SU-DHL-6 (cell line): ENCODE data around the gene RUBCNL.

ENCODE experiments used
- H2AFZ ChIP-seq: fragments of 200-600 bp; sonication (generic); 2 replicates; pipeline ENCODE4 v1.6.1; 2014; ENCODE audit warnings: low read depth, mild to moderate bottlenecking, moderate library complexity, mixed read lengths, antibody characterized with exemption, low read length; ENCODE audit not compliant: severe bottlenecking
- H3F3A ChIP-seq: fragments of 200-600 bp; shearing (Covaris generic); 2 replicates; pipeline ENCODE4 v1.6.0; 2016; ENCODE audit warnings: antibody characterized with exemption, mild to moderate bottlenecking; ENCODE audit not compliant: insufficient read depth
- H3K27ac ChIP-seq: fragments of 200-600 bp; sonication (generic); 2 replicates; pipeline ENCODE4 v1.5.1; 2016; ENCODE audit warnings: low read depth, mild to moderate bottlenecking, low read length, moderate library complexity, mixed read lengths
- H3K27me3 ChIP-seq: fragments of 200-600 bp; sonication (generic), shearing (Covaris generic); 2 replicates; pipeline ENCODE4 v1.6.0; 2014; ENCODE audit warnings: mild to moderate bottlenecking, low read length
- H3K36me3 ChIP-seq: fragments of 200-600 bp; sonication (generic); 2 replicates; pipeline ENCODE4 v1.6.1; 2014; ENCODE audit warnings: mild to moderate bottlenecking, low read length, mixed read lengths
- H3K4me2 ChIP-seq: fragments of 300-600, 200-600 bp; shearing (Covaris generic), sonication (generic); 2 replicates; pipeline ENCODE4 v1.6.0; 2014; ENCODE audit warnings: low read length, low read depth, mild to moderate bottlenecking; ENCODE audit not compliant: poor library complexity, severe bottlenecking
- H3K4me3 ChIP-seq: fragments of 200-600 bp; sonication (generic); 2 replicates; pipeline ENCODE4 v1.5.1; 2014; ENCODE audit warnings: antibody characterized with exemption, low read length, mild to moderate bottlenecking, mixed read lengths; ENCODE audit not compliant: insufficient read depth, poor library complexity, severe bottlenecking
- H3K79me2 ChIP-seq: fragments of 200-600 bp; sonication (generic); 2 replicates; pipeline ENCODE4 v1.6.1; 2014; ENCODE audit warnings: mild to moderate bottlenecking, low read length, moderate library complexity; ENCODE audit not compliant: insufficient read depth
- H3K9ac ChIP-seq: fragments of 200-600 bp; sonication (generic); 2 replicates; pipeline ENCODE4 v1.7.0; 2014; ENCODE audit warnings: mild to moderate bottlenecking, low read length
- H3K9me2 ChIP-seq: fragments of 200-600 bp; sonication (generic); replicated peaks from 2 replicates; pipeline ENCODE4 v1.6.1; 2014; ENCODE audit warnings: low read length; ENCODE audit not compliant: insufficient read depth
- H3K9me3 ChIP-seq: fragments of 200-600 bp; sonication (generic); 2 replicates; pipeline ENCODE4 v1.6.1; 2014; ENCODE audit warnings: low read length, mixed read lengths; ENCODE audit not compliant: insufficient read depth
- H4K20me1 ChIP-seq: fragments of 200-600 bp; sonication (generic); 2 replicates; pipeline ENCODE4 v1.6.1; 2014; ENCODE audit warnings: low read depth, mild to moderate bottlenecking, antibody characterized with exemption, low read length, moderate library complexity, mixed read lengths
- CTCF ChIP-seq: fragments of 200-600 bp; sonication (generic); IDR thresholded peaks from one replicate; pipeline ENCODE4 v1.5.1; 2017; ENCODE audit warnings: antibody characterized with exemption, mild to moderate bottlenecking, low read length, moderate library complexity; ENCODE audit not compliant: insufficient read depth, poor library complexity, severe bottlenecking
- EZH2phosphoT487 ChIP-seq: fragments of 200-600 bp; sonication (generic), shearing (Covaris generic); conservative IDR thresholded peaks from 2 replicates; pipeline ENCODE4 v1.6.1; 2018; ENCODE audit warnings: mild to moderate bottlenecking, antibody characterized with exemption, low read length, moderate library complexity, mixed read lengths

Gene RUBCNL

GRCh38 chr13:46320406-46320805 is 66.6 kb downstream of the RUBCNL start:
- Histone ChIP-seq H3K9me2 (no peaks in the 10 kb centered on the region), H3K79me2 (no peaks in the 10 kb centered on the region), H3F3A (no peaks in the 10 kb centered on the region), H3K27me3 (no peaks in the 10 kb centered on the region), H3K4me2 (no peak overlapping the region), H3K9ac (no peak overlapping the region), H3K27ac (no peak overlapping the region), H3K9me3 (no peaks in the 10 kb centered on the region), H2AFZ (no peak overlapping the region), H3K36me3 (no peaks in the 10 kb centered on the region), H4K20me1 (no peaks in the 10 kb centered on the region), H3K4me3 (no peak overlapping the region)
- no peak for TF ChIP-seq EZH2phosphoT487
- no peak for TF ChIP-seq CTCF

GRCh38 chr13:46318986-46319385 is 68.1 kb downstream of the RUBCNL start:
- Histone ChIP-seq H3K79me2 (no peaks in the 10 kb centered on the region), H3K27me3 (no peaks in the 10 kb centered on the region), H3K36me3 (no peaks in the 10 kb centered on the region), H3F3A (no peaks in the 10 kb centered on the region), H3K9me2 (no peaks in the 10 kb centered on the region), H3K9ac (no peak overlapping the region), H2AFZ (no peak overlapping the region), H3K4me3 (no peak overlapping the region), H3K27ac (no peak overlapping the region), H3K9me3 (no peaks in the 10 kb centered on the region), H4K20me1 (no peaks in the 10 kb centered on the region), H3K4me2 (no peak overlapping the region)
- TF ChIP-seq EZH2phosphoT487 (no peak), CTCF (no peak)

GRCh38 chr13:46317120-46317519 is 69.9 kb downstream of the RUBCNL start:
- no peak overlapping the region for H3K4me2 ChIP-seq
- H2AFZ ChIP-seq, result no peak overlapping the region
- no peak overlapping the region for H3K27ac ChIP-seq
- no peaks in the 10 kb centered on the region for H3K79me2 ChIP-seq
- no peaks in the 10 kb centered on the region for H3K27me3 ChIP-seq
- H3K36me3 ChIP-seq, result no peaks in the 10 kb centered on the region
- H3F3A ChIP-seq, result no peaks in the 10 kb centered on the region
- no peaks in the 10 kb centered on the region for H3K9me3 ChIP-seq
- H4K20me1 ChIP-seq, result no peaks in the 10 kb centered on the region
- no peak for TF ChIP-seq EZH2phosphoT487
- H3K4me3 ChIP-seq, result no peak overlapping the region
- H3K9ac ChIP-seq, result no peak overlapping the region
- no peaks in the 10 kb centered on the region for H3K9me2 ChIP-seq

- H3F3A ChIP-seq, result no peaks in the 10 kb centered on the region
- H3K79me2 ChIP-seq, result no peaks in the 10 kb centered on the region
Measured at GRCh38 chr13:46315491-46316075, 71.5 kb downstream of the RUBCNL start.

More at GRCh38 chr13:46315491-46316075, 71.5 kb downstream of the RUBCNL start:
- no peaks in the 10 kb centered on the region for H3K9me2 ChIP-seq
- no peaks in the 10 kb centered on the region for H3K27me3 ChIP-seq
- no peak overlapping the region for H3K9ac ChIP-seq
- H2AFZ ChIP-seq, result no peak overlapping the region
- no peak overlapping the region for H3K4me3 ChIP-seq
- H3K27ac ChIP-seq, result no peak overlapping the region
- no peaks in the 10 kb centered on the region for H3K36me3 ChIP-seq
- no peak overlapping the region for H3K4me2 ChIP-seq
- no peak for TF ChIP-seq CTCF
- no peak for TF ChIP-seq EZH2phosphoT487
- no peaks in the 10 kb centered on the region for H4K20me1 ChIP-seq
- no peaks in the 10 kb centered on the region for H3K9me3 ChIP-seq
